GM18505 (cell line): ENCODE data around the gene CLUH.

Source experiments
- ATAC-seq: cut with Tn5 transposase; IDR thresholded peaks from one replicate; pipeline ENCODE4 v1.9.1; 2021; ENCODE audit not compliant: unreplicated experiment
- POLR2A ChIP-seq: IDR thresholded peaks from 4 replicates; pipeline ENCODE4 v1.6.1; 2011; ENCODE audit warnings: borderline replicate concordance; ENCODE audit not compliant: insufficient read depth, insufficient read length; ENCODE audit errors: extremely low read depth

Gene CLUH

DNA sequence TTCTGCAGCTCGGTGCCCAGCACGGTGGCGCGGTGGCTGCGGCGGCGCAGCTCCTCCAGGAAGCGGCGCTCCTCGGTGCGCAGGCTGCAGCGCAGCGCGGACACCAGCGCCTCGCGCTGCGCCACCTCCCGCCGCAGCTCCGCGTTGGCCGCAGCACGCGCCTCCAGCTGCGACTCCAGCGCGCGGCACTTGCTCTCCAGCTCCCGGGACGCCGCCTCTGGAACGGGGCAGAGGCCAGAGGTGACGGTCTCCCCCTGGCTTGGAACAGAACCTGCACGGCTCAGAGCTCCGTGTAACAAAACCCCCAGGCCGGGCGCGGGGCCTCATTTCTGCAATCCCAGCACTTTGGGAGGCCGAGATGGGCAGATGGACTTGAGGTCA lies 13.2 kb upstream of the CLUH start:
- no peak for ATAC-seq
- TF ChIP-seq POLR2A: no peak

DNA sequence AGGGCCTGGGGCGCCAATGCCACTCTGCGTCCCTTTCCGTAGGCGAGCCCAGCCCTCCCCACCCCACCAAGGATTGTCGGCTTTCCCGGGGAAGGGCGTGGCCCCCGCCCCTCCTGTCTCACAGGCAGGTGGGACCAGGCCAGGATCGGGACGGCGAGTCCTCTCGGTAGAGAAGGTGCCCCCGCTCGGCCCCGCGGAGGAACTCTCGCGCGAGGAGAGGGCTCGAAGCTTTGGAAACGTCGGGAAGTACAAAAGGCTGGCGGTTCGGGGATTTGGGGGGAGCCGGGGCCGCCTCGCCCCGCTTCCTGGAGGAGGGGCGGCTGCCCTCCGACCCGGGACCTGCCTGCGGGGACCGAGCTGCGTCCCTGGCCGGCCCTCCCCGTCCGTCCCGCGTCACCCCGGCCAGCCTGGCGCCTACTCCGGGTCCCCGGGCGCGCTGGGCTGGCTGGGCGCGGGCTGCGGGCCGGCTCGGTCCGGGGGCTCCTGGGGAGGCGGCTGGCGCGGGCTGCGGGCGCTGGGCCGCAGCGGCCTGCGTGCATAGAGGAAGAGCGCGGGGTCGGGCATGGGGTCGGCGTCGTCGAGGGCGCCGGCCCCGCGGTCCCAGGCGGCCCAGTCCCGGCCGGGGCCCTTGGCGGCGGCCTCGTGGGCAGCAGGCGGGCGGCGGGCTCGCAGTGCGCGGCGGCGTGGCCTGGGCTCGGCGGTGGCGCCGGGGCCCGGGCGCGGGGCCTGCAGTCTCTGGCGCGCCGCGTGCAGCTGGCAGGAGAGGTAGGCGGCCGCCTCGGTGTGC lies 12.6 kb upstream of the CLUH start:
- no peak for TF ChIP-seq POLR2A
- ATAC-seq: no peak

GRCh38 chr17:2723505-2723996 lies 12.0 kb upstream of the CLUH start:
- TF ChIP-seq POLR2A: no peak
- no peak for ATAC-seq

- TF ChIP-seq POLR2A: no peak
- ATAC-seq: no peak
These were observed 11.0 kb upstream of the CLUH start for GRCh38 chr17:2722611-2723010.

DNA sequence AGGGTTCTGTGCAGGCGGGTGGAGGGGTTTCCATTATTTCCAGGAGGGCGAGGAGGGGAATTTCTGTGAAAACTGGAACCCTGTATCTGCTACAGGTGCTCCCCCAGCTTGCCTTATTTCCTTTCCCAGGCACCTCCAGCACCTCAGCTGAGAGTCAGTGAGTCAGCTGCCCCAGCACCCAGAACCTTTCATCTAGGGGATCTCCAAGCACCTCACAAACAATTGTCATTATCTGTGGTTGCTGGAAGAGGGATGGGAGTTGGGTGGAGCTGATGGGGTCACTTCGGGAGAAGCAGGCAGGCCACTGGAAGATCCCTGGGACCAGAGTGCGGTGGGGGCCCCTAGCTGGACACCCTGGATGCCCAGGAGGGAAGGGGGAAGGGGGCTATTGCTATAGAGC lies 10.0 kb upstream of the CLUH start:
- no peak for ATAC-seq
- TF ChIP-seq POLR2A: no peak

GRCh38 chr17:2719861-2720260 lies 8.3 kb upstream of the CLUH start:
- no peak for ATAC-seq
- no peak for TF ChIP-seq POLR2A

GRCh38 chr17:2718150-2718938 lies 6.8 kb upstream of the CLUH start:
- no peak for TF ChIP-seq POLR2A
- ATAC-seq: no peak

DNA sequence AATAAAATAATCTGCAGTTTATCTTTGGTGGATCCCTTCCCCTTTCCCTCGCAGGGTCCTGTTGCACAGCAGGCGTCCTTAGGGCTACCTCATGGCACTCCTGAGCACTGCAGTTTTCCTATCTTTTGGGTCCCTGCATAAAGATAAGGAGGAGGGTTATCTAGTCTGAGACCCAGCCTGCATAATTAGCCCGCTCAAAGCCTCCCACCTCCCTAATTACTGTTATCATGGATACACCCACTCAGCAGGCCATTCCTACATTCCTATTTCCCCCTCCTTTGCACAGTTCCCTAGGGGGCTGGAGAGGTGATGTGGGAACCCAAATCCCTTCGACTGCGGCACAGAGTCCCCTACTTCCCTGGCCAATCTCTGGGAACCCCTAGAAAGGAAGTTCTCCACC lies 5.1 kb upstream of the CLUH start:
- ATAC-seq: no peak
- no peak for TF ChIP-seq POLR2A

DNA sequence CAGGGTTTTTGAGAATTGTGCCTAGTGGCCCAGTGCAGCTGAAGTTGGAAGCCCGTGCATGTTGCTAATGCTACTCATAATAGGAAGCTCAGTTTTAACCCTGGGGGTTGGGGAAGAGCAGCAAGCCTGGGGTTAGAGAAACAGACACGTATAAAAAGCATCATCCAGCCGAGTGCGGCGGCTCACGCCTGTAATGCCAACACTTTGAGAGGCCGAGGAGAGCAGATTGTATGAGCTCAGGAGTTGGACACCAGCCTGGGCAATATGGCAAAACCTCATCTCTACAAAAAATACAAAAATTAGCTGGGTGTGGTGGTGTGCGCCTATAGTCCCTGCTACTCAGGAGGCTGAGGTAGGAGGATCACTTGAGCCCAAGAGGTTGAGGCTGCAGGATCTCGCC lies 2.3 kb upstream of the CLUH start:
- ATAC-seq: no peak
- no peak for TF ChIP-seq POLR2A

- TF ChIP-seq POLR2A: no peak
- ATAC-seq: no peak
These were observed 908 bp upstream of the CLUH start for GRCh38 chr17:2712300-2713043.

- TF ChIP-seq POLR2A: no peak
- peak; percentile 31 for ATAC-seq
These were observed 559 bp downstream of the CLUH start for GRCh38 chr17:2710803-2711607.

- no peak for ATAC-seq
- no peak for TF ChIP-seq POLR2A
These were observed 1.3 kb downstream of the CLUH start for GRCh38 chr17:2710071-2710802.
